ENCODE data around the gene SLC4A11. TPM values are rescaled to one million over a fixed set of nuclear protein-coding genes. Genes with fewer than 3 reads are reported as not detected.
A peak's percentile ranks its signal among the peaks of the same experiment; 100 is the strongest.

Gene SLC4A11
- total and polyA plus RNA-seq, 5 donors: 0.29 to 0.36 TPM; not detected in 3

- H3K4me3 ChIP-seq (ENCODE audit: low read length): peak overlapping the region; percentile 95
- intact Hi-C loops (cut with DNase I): no loop called here
- no peaks in the 10 kb centered on the region for H3K9me3 ChIP-seq (ENCODE audit: control insufficient read depth, low read length)
- H3K4me1 ChIP-seq (ENCODE audit: control insufficient read depth, insufficient read depth, low read length): peaks cover 9% of the 10 kb centered on the region
- H3K27ac ChIP-seq (ENCODE audit: low read length): no peak overlapping the region
- 72% methylated on average over 2 of the region's 2 CpGs for WGBS
- ATAC-seq (no peak), DNase-seq (no peak)
- no peaks in the 10 kb centered on the region for H3K27me3 ChIP-seq (ENCODE audit: control insufficient read depth, insufficient read depth)
Measured at GRCh38 chr20:3210346-3210745, 28.6 kb downstream of the SLC4A11 start.

DNA sequence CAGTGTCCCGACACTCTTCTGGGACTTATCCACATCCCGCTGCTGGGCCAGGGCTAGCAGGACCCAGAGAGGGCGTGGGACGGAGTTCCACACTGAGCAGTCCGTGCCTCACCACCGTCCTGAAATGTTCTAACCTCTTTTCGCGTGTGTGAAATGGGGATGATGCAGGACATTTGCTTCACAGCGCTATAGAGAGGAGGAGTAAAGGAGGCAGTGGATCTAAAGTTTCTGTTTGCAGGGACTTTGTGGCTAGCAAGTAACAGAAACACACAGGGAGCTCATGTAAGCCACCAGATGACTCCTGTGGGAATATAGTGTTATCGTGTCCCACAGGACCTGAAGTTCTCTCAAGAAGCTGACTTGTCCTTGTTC lies 29.1 kb downstream of the SLC4A11 start:
- intact Hi-C loops (cut with DNase I): no loop called here
- WGBS: 3% methylated on average over 10 of the region's 10 CpGs
- DNase-seq (no peak), ATAC-seq (peak; percentile 27 to 49)
- H3K4me1 ChIP-seq (ENCODE audit: control insufficient read depth, insufficient read depth, low read length): peaks cover 9% of the 10 kb centered on the region
- peak overlapping the region; percentile 95 for H3K4me3 ChIP-seq (ENCODE audit: low read length)
- H3K27me3 ChIP-seq (ENCODE audit: control insufficient read depth, insufficient read depth): no peaks in the 10 kb centered on the region
- H3K9me3 ChIP-seq (ENCODE audit: control insufficient read depth, low read length): no peaks in the 10 kb centered on the region
- H3K27ac ChIP-seq (ENCODE audit: low read length): no peak overlapping the region

DNA sequence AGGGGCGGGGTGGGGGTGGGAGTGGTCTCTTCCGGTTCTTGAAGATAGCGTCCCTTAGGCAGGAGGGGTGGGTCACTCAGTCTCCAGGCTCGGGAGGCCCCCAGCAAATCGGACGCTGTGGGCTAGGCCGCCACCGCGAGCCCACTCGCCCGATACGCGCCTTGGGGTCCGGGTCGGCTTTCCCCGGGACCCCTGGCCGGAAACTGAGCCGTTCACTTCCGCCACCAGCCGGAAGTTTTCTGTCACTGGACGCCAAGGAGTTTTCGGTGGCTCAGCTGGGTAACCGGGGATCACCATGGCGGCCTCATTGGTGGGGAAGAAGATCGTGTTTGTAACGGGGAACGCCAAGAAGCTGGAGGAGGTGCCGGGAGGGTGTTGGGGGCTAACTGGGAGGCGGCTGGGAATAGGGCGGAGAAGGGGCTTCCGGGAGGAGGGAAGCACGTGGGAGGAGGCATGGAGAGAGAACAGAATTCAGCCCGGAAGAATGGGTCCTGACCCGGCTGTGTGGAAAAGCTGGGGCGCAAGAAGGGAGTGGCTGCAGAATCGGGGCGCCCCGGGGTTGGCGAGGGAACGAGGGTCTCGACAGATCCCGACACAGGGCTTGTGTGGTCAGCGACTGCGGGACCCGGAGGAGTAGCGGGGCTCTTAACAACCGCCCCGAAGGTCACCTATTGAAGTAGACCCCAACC lies 29.6 kb downstream of the SLC4A11 start, which contains the start of gene ITPA:
ITPA (plus strand) TSS at position 242 of the 689 bp plus-strand sequence; CDS start at position 296, 54 bp downstream.
- no peaks in the 10 kb centered on the region for H3K27me3 ChIP-seq (ENCODE audit: control insufficient read depth, insufficient read depth)
- under 1% methylated on average over 48 of the region's 48 CpGs for WGBS
- peak; percentile 51 to 77 (median 70) for DNase-seq
- H3K27ac ChIP-seq (ENCODE audit: low read length): peak within 1 kb of the TSS; percentile 83
- peak within 1 kb of the TSS; percentile 95 for H3K4me3 ChIP-seq (ENCODE audit: low read length)
- intact Hi-C loops (cut with DNase I): no loop called here
- ATAC-seq: peak; percentile 69 to 74
- H3K4me1 ChIP-seq (ENCODE audit: control insufficient read depth, insufficient read depth, low read length): peaks cover 9% of the 10 kb centered on the region
- H3K9me3 ChIP-seq (ENCODE audit: control insufficient read depth, low read length): no peaks in the 10 kb centered on the region

GRCh38 chr20:3208786-3209256 lies 30.2 kb downstream of the SLC4A11 start:
- H3K4me3 ChIP-seq (ENCODE audit: low read length): peak overlapping the region; percentile 95
- intact Hi-C loops (cut with DNase I): no loop called here
- no peaks in the 10 kb centered on the region for H3K9me3 ChIP-seq (ENCODE audit: control insufficient read depth, low read length)
- peaks cover 9% of the 10 kb centered on the region for H3K4me1 ChIP-seq (ENCODE audit: control insufficient read depth, insufficient read depth, low read length)
- peak overlapping the region; percentile 83 for H3K27ac ChIP-seq (ENCODE audit: low read length)
- DNase-seq (no peak), ATAC-seq (peak in 1 of 2 donors; percentile 2)
- no peaks in the 10 kb centered on the region for H3K27me3 ChIP-seq (ENCODE audit: control insufficient read depth, insufficient read depth)
- WGBS: 5% methylated on average over 10 of the region's 10 CpGs

DNA sequence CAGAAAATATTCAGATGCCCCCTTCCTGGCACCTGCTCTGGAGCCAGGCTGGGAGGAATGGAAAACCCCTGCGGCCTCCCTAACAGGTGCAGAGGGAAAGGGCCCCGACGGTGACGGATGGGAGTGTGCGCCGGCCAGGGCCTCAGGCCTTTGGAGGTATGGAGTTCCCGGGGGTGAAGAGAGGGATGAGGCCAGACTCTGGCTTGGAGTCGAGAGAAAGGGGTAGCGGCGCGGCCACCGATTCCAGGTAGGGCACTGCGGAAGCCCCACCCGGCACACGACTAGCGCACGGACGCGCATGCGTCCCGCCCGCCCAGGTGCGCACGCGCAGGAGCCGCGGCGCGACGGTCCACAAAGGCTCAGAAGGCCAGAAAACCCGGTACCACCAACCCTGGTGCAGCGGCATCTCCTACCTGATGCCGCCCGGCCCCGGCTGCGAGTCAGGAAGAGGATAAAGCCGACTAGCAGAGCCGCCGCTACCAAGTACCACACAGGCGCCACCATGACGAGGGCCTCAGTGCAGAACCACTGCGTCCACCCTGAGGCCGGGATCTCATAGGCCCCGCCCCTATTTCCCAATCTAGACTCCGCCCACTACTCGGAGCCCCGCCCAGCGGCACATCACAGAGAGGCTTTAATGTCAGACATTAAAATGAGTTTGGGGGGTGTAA lies 34.7 kb downstream of the SLC4A11 start, which contains the start of gene DDRGK1:
DDRGK1 (minus strand) TSS at position 559 of the 671 bp plus-strand sequence; CDS start at position 504, 55 bp downstream.
- intact Hi-C loops (cut with DNase I): no loop called here
- Histone ChIP-seq H3K27ac (ENCODE audit: low read length) (peak within 1 kb of the TSS; percentile 96), H3K4me1 (ENCODE audit: control insufficient read depth, insufficient read depth, low read length) (peaks cover 3% of the 10 kb centered on the region), H3K27me3 (ENCODE audit: control insufficient read depth, insufficient read depth) (no peaks in the 10 kb centered on the region), H3K4me3 (ENCODE audit: low read length) (peak within 1 kb of the TSS; percentile 81), H3K9me3 (ENCODE audit: control insufficient read depth, low read length) (no peaks in the 10 kb centered on the region)
- ATAC-seq (peak; percentile 96 to 97), DNase-seq (peak; percentile 87 to 96 (median 95))
- under 1% methylated on average over 48 of the region's 48 CpGs for WGBS

DNA sequence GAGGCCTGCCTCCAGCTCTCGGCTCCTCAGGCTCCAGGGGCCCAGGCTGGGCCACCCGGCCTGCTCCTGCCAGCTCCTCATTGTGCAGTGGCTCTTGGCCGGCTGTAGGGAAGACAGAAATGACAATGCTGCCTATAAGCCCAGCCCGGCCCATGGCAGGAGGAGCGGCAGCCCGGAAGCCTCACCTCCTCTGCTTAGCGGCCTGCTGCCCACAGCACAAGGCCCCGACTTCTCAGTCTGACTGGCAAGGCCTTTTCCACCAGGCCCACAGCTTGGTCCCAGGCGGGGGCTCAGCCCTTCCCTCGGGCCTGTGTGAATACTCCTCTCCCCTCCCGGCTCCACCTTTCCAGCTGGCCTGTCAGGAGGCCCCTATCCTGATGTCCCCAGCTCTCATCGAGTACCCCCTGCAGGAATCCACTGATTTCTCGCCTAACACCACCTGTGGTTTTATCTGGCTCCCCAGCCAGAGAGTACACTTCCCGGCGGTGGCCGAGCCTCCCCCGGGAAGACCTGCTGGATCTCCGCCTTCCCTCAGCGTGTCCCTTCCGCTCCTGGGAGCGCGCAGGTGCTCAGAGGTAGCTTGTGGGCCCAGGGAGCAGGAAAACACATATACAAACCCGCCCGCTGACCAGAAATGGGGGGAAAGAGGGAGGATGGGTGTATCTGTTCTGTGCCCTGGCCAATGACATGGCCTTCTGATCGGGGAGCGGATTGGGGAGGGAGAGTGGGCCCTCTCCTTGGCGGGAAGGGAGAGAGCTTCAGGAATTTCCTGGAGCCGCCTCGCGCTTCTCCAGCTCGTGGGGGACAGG lies 35.5 kb downstream of the SLC4A11 start:
- no peaks in the 10 kb centered on the region for H3K27me3 ChIP-seq (ENCODE audit: control insufficient read depth, insufficient read depth)
- H3K4me1 ChIP-seq (ENCODE audit: control insufficient read depth, insufficient read depth, low read length): peaks cover 1% of the 10 kb centered on the region
- no peaks in the 10 kb centered on the region for H3K9me3 ChIP-seq (ENCODE audit: control insufficient read depth, low read length)
- H3K27ac ChIP-seq (ENCODE audit: low read length): no peak overlapping the region
- 16% methylated on average over 31 of the region's 31 CpGs for WGBS
- DNase-seq (peak in 1 of 3 donors; percentile 54), ATAC-seq (peak; percentile 8 to 49)
- H3K4me3 ChIP-seq (ENCODE audit: low read length): peak overlapping the region; percentile 81
- intact Hi-C loops (cut with DNase I): no loop called here

DNA sequence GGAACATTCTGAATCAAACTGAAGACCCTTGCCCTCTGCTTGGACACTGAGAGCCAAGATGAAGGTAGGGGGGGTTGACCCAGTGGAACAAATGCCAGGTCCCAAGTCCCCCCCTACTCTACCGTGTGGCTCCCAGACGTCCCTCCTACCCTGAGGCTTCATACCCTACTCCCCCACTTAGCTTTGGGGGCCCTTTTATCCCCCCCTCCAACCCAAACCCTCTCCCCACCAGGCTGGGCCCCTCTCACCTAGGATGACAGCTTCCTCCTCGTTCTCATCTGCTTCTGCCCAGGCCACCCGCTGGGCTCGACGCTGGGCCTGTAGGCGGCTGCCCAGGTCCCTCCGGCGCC lies 36.0 kb downstream of the SLC4A11 start:
- Histone ChIP-seq H3K27ac (ENCODE audit: low read length) (no peak overlapping the region), H3K4me3 (ENCODE audit: low read length) (no peak overlapping the region), H3K4me1 (ENCODE audit: control insufficient read depth, insufficient read depth, low read length) (no peaks in the 10 kb centered on the region), H3K27me3 (ENCODE audit: control insufficient read depth, insufficient read depth) (no peaks in the 10 kb centered on the region), H3K9me3 (ENCODE audit: control insufficient read depth, low read length) (no peaks in the 10 kb centered on the region)
- intact Hi-C loops (cut with DNase I): no loop called here
- ATAC-seq (no peak), DNase-seq (no peak)
- WGBS: 61% methylated on average over 9 of the region's 9 CpGs

DNA sequence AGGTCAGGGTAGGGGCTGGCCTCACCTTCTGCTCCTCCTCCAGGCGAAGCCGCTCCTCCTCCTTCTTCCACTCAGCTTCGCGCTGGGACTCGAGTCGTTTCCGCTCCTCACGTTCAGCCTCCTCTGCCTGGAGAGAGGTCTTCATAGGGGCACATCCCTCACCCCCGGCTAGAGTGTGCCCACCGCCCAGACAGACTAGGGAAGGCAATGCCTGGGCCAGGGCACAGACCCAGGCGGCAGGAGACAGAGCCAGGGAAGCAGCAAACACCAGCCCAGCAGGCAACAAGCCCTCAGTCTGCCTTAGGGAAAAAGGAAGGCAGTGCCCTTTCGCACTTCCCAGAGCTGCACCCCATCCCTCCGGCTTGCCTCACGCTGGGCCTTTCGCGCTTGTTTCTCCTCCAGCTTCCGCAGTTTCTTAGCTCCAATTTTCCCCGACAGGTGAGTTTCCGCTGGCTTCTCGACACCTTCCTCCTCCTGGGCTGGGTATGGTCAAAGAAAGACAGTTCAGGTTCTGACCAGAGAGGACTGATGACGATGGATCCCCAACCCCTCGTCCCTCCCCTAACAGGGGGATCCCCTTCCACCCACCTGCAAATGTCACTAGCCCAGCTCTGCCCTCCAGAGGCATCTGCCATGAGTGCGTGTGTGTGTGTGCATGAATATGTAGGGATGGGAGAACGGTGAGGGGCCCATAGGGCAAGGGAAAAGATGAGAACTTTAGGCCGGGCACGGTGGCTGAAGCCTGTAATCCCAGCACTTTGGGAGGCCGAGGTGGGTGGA lies 38.8 kb downstream of the SLC4A11 start:
- intact Hi-C loops (cut with DNase I): no loop called here
- ATAC-seq (no peak), DNase-seq (peak in 1 of 3 donors; percentile 17)
- H3K4me1 ChIP-seq (ENCODE audit: control insufficient read depth, insufficient read depth, low read length): no peaks in the 10 kb centered on the region
- H3K4me3 ChIP-seq (ENCODE audit: low read length): no peak overlapping the region
- no peaks in the 10 kb centered on the region for H3K9me3 ChIP-seq (ENCODE audit: control insufficient read depth, low read length)
- 92% methylated on average over 27 of the region's 27 CpGs for WGBS
- H3K27me3 ChIP-seq (ENCODE audit: control insufficient read depth, insufficient read depth): no peaks in the 10 kb centered on the region
- H3K27ac ChIP-seq (ENCODE audit: low read length): no peak overlapping the region

- no peak overlapping the region for H3K27ac ChIP-seq (ENCODE audit: low read length)
- no peak for DNase-seq
- 65% methylated on average over 2 of the region's 2 CpGs for WGBS
- H3K4me3 ChIP-seq (ENCODE audit: low read length): no peak overlapping the region
- intact Hi-C loops (cut with DNase I): no loop called here
- no peaks in the 10 kb centered on the region for H3K9me3 ChIP-seq (ENCODE audit: control insufficient read depth, low read length)
- no peak for ATAC-seq
- H3K4me1 ChIP-seq (ENCODE audit: control insufficient read depth, insufficient read depth, low read length): no peaks in the 10 kb centered on the region
- no peaks in the 10 kb centered on the region for H3K27me3 ChIP-seq (ENCODE audit: control insufficient read depth, insufficient read depth)
Measured at GRCh38 chr20:3199206-3199605, 39.8 kb downstream of the SLC4A11 start.

GRCh38 chr20:3195590-3196237 lies 43.3 kb downstream of the SLC4A11 start:
- ATAC-seq (no peak), DNase-seq (peak in 1 of 3 donors; percentile 19)
- no peaks in the 10 kb centered on the region for H3K4me1 ChIP-seq (ENCODE audit: control insufficient read depth, insufficient read depth, low read length)

More at GRCh38 chr20:3195590-3196237, 43.3 kb downstream of the SLC4A11 start:
- Histone ChIP-seq H3K9me3 (ENCODE audit: control insufficient read depth, low read length) (no peaks in the 10 kb centered on the region), H3K27ac (ENCODE audit: low read length) (no peak overlapping the region), H3K4me3 (ENCODE audit: low read length) (no peak overlapping the region), H3K27me3 (ENCODE audit: control insufficient read depth, insufficient read depth) (no peaks in the 10 kb centered on the region)
- intact Hi-C loops (cut with DNase I): no loop called here
- 90% methylated on average over 7 of the region's 7 CpGs for WGBS

All from right cardiac atrium (tissue), 5 donors.